GM12891 (cell line): ENCODE measurements around the gene PSME3IP1.
A peak's percentile ranks its signal among the peaks of the same experiment; 100 is the strongest.
"Not testable (repeated sequence)": the region's sequence is repeated elsewhere in the genome, so short reads cannot be mapped to it uniquely, and the experiment has no call there.

Experiments
- DNase-seq: peaks from one replicate; pipeline ENCODE4 v3.0.0; 2011; ENCODE audit warnings: low spot score; ENCODE audit not compliant: insufficient read length
- FAIRE-seq: peaks from 2 replicates; lab custom pipeline; 2011; peaks lifted over from hg19 to GRCh38; lab: Jason Lieb, UNC
- PAX5 ChIP-seq: IDR thresholded peaks from 2 replicates; pipeline ENCODE4 v1.6.1; 2011; ENCODE audit warnings: low read length, moderate library complexity, mild to moderate bottlenecking; ENCODE audit not compliant: insufficient read depth, severe bottlenecking
- POLR2A ChIP-seq: IDR thresholded peaks from 2 replicates; pipeline ENCODE4 v1.6.1; 2011; ENCODE audit warnings: low read depth, low read length, control low read depth
- POLR2AphosphoS5 ChIP-seq: IDR thresholded peaks from 2 replicates; pipeline ENCODE4 v1.6.1; 2011; ENCODE audit warnings: low read depth, low read length, control low read depth
- POU2F2 ChIP-seq: IDR thresholded peaks from 2 replicates; pipeline ENCODE4 v1.6.1; 2011; ENCODE audit warnings: low read depth, mild to moderate bottlenecking, control low read depth, low read length, moderate library complexity
- SPI1 ChIP-seq: IDR thresholded peaks from 2 replicates; pipeline ENCODE4 v1.6.1; 2011; ENCODE audit warnings: low read depth, low read length, control low read depth
- TAF1 ChIP-seq: IDR thresholded peaks from 2 replicates; pipeline ENCODE4 v1.6.1; 2011; ENCODE audit warnings: low read depth, low read length, control low read depth

PSME3IP1 gene

GRCh38 chr16:57188711-57189002 is 2.8 kb upstream of the PSME3IP1 start:
- no peak for DNase-seq
- FAIRE-seq = no peak
- TF ChIP-seq TAF1 (no peak), SPI1 (no peak), POLR2AphosphoS5 (no peak), POLR2A (no peak), POU2F2 (no peak), PAX5 (no peak)

GRCh38 chr16:57187902-57188710 is 2.3 kb upstream of the PSME3IP1 start:
- FAIRE-seq = peak; percentile 38
- not testable (repeated sequence) for DNase-seq

GRCh38 chr16:57186872-57187854 is 1.3 kb upstream of the PSME3IP1 start:
- TF ChIP-seq POLR2A (peak; percentile 55; the same call in 1 of the 2 replicates), POLR2AphosphoS5 (peak; percentile 52; the same call in 1 of the 2 replicates), TAF1 (peak; percentile 80), POU2F2 (peak; percentile 50; the same call in 1 of the 2 replicates), SPI1 (no peak), PAX5 (no peak)
- FAIRE-seq (peak; percentile 71), DNase-seq (no peak)

GRCh38 chr16:57185446-57185944 is 344 bp downstream of the PSME3IP1 start:
- FAIRE-seq = no peak
- TF ChIP-seq TAF1 = 0 out of 2 replicates have a peak, but pooled peaks have one; percentile 15
- TF ChIP-seq SPI1 = no peak
- no peak; the same call in 1 of the 2 replicates for TF ChIP-seq POLR2A

GRCh38 chr16:57184887-57185445 is 873 bp downstream of the PSME3IP1 start:
- no peak for DNase-seq
- FAIRE-seq = no peak
- TF ChIP-seq POLR2AphosphoS5 (no peak), POLR2A (no peak)

More at GRCh38 chr16:57185446-57185944, 344 bp downstream of the PSME3IP1 start:
- no peak for DNase-seq

- TF ChIP-seq POLR2AphosphoS5 = no peak
- TF ChIP-seq SPI1 = no peak
- no peak for TF ChIP-seq PAX5
- TF ChIP-seq POU2F2 = no peak
- no peak for TF ChIP-seq POLR2A
- no peak for TF ChIP-seq TAF1
- DNase-seq (no peak), FAIRE-seq (no peak)
Measured at GRCh38 chr16:57184113-57184512, 1.7 kb downstream of the PSME3IP1 start.

- no peak for FAIRE-seq
- no peak for TF ChIP-seq POU2F2
- no peak for TF ChIP-seq POLR2A
- TF ChIP-seq SPI1 = no peak
- TF ChIP-seq POLR2AphosphoS5 = no peak
- TF ChIP-seq PAX5 = no peak
- no peak for TF ChIP-seq TAF1
- no peak for DNase-seq
Measured at GRCh38 chr16:57179215-57179828, 6.5 kb downstream of the PSME3IP1 start.

- FAIRE-seq (no peak), DNase-seq (no peak)
- TF ChIP-seq TAF1 (no peak), POU2F2 (no peak), PAX5 (no peak), POLR2AphosphoS5 (no peak), SPI1 (no peak), POLR2A (no peak)
Measured at GRCh38 chr16:57178793-57179212, 7.0 kb downstream of the PSME3IP1 start.

- FAIRE-seq (no peak), DNase-seq (no peak)
- TF ChIP-seq POU2F2 (no peak), SPI1 (no peak), POLR2AphosphoS5 (no peak), TAF1 (no peak), PAX5 (no peak), POLR2A (no peak)
Measured at GRCh38 chr16:57178196-57178595, 7.6 kb downstream of the PSME3IP1 start.

- DNase-seq (no peak), FAIRE-seq (no peak)
- no peak for TF ChIP-seq POLR2A
- TF ChIP-seq POLR2AphosphoS5 = no peak
- no peak for TF ChIP-seq SPI1
- no peak for TF ChIP-seq POU2F2
- TF ChIP-seq TAF1 = no peak
- no peak for TF ChIP-seq PAX5
Measured at GRCh38 chr16:57175896-57176295, 9.9 kb downstream of the PSME3IP1 start.
